Neural crest cell (in vitro differentiated cells): Measurements from ENCODE around the gene UPF1. TPM values are rescaled to one million over a fixed set of nuclear protein-coding genes. Genes with fewer than 3 reads are reported as not detected.

Experiments
- DNase-seq: peaks from one replicate; pipeline ENCODE4 v3.0.0; 2021; ENCODE audit warnings: low read depth, mixed read lengths, low spot score
- H3K27ac Mint-ChIP-seq: one replicate; pipeline ENCODE4 v1.8.0; 2021; ENCODE audit warnings: mild to moderate bottlenecking, mixed read lengths; ENCODE audit not compliant: unreplicated experiment
- H3K27me3 Mint-ChIP-seq: 2 replicates; pipeline ENCODE4 v1.8.0; 2021; ENCODE audit warnings: low read depth, mild to moderate bottlenecking, mixed read lengths
- H3K36me3 Mint-ChIP-seq: 2 replicates; pipeline ENCODE4 v1.8.0; 2021; ENCODE audit warnings: low read depth, mild to moderate bottlenecking, mixed read lengths
- H3K4me1 Mint-ChIP-seq: 2 replicates; pipeline ENCODE4 v1.8.0; 2021; ENCODE audit warnings: mixed read lengths
- H3K4me3 Mint-ChIP-seq: one replicate; pipeline ENCODE4 v1.8.0; 2021; ENCODE audit warnings: mild to moderate bottlenecking, mixed read lengths
- H3K9me3 Mint-ChIP-seq: 2 replicates; pipeline ENCODE4 v1.8.0; 2021; ENCODE audit warnings: mixed read lengths
- total RNA-seq: library from RNA; stranded (reverse); gene quantifications from 2 replicates; pipeline ENCODE4 v1.2.1, GENCODE V29; 2021
- TF ChIP-seq, protein P1 (sequence below): fragments of 200-600 bp; sonication (generic); conservative IDR thresholded peaks from 2 replicates; pipeline ENCODE4 v1.5.0; 2021; ENCODE audit warnings: antibody characterized with exemption, mild to moderate bottlenecking

Gene UPF1
- total RNA-seq, 1 donor from 2014 or later = 76.5 TPM

- no peak overlapping the region for H3K4me3 Mint-ChIP-seq
- DNase-seq = no peak
- H3K9me3 Mint-ChIP-seq = no peaks in the 10 kb centered on the region
- no peak overlapping the region for H3K27ac Mint-ChIP-seq
- peaks cover 4% of the 10 kb centered on the region for H3K36me3 Mint-ChIP-seq
- H3K27me3 Mint-ChIP-seq = no peaks in the 10 kb centered on the region
- peaks cover 5% of the 10 kb centered on the region for H3K4me1 Mint-ChIP-seq
- TF ChIP-seq, protein P1, sequence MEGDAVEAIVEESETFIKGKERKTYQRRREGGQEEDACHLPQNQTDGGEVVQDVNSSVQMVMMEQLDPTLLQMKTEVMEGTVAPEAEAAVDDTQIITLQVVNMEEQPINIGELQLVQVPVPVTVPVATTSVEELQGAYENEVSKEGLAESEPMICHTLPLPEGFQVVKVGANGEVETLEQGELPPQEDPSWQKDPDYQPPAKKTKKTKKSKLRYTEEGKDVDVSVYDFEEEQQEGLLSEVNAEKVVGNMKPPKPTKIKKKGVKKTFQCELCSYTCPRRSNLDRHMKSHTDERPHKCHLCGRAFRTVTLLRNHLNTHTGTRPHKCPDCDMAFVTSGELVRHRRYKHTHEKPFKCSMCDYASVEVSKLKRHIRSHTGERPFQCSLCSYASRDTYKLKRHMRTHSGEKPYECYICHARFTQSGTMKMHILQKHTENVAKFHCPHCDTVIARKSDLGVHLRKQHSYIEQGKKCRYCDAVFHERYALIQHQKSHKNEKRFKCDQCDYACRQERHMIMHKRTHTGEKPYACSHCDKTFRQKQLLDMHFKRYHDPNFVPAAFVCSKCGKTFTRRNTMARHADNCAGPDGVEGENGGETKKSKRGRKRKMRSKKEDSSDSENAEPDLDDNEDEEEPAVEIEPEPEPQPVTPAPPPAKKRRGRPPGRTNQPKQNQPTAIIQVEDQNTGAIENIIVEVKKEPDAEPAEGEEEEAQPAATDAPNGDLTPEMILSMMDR = no peak
These were observed 36.7 kb downstream of the UPF1 start for GRCh38 chr19:18868380-18869022.

GRCh38 chr19:18869023-18869618, 37.4 kb downstream of the UPF1 start:
- Mint-ChIP-seq H3K27ac (no peak overlapping the region), H3K4me1 (peaks cover 5% of the 10 kb centered on the region), H3K4me3 (no peak overlapping the region), H3K36me3 (peaks cover 8% of the 10 kb centered on the region), H3K27me3 (no peaks in the 10 kb centered on the region), H3K9me3 (no peaks in the 10 kb centered on the region)
- DNase-seq = no peak
- TF ChIP-seq, protein P1 = no peak

DNA sequence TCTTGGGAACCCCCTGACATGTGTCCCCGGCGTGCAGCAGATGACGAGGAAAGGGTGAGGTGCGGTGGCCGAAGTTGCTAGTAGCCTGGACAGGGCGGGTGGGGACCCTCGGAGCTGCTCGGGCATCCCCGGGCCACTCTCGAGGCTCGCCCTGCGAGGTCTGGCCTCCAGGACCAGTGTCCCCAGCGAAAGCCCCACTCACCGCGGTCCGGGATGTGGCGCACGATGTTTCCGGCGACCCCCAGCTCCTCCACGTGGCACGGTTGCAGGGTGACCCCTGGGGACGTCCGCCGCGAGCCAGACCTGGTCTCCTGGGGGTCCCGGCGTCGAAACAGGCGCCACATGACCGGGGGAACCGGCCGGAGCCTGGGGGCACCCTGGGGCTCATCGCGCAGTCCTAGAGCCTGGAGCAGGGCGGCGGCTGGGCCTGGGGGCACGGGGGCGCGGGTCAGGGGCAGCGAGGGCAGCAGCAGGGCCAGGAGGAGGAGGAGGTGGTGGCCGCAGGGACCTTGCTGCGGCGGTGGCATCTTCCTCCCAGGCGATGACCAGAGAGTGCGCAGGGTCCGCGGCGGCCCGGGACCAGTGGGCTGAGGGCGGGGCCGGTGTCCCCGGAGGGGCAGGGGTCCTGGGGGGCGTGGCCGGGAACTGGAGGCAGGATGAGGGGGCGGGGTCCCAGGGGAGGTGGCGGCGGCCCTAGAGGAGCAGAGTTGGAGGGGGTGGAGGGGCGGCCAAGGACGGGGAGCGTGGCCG, 38.2 kb downstream of the UPF1 start:
- H3K27ac Mint-ChIP-seq = no peak overlapping the region
- H3K27me3 Mint-ChIP-seq = no peaks in the 10 kb centered on the region
- H3K9me3 Mint-ChIP-seq = no peaks in the 10 kb centered on the region
- TF ChIP-seq, protein P1 = no peak
- H3K4me3 Mint-ChIP-seq = no peak overlapping the region
- H3K4me1 Mint-ChIP-seq = peaks cover 5% of the 10 kb centered on the region
- DNase-seq = no peak
- H3K36me3 Mint-ChIP-seq = peaks cover 16% of the 10 kb centered on the region

- no peak for DNase-seq
- Mint-ChIP-seq H3K4me3 (peak overlapping the region; percentile 69), H3K4me1 (peaks cover 5% of the 10 kb centered on the region), H3K27ac (no peak overlapping the region), H3K36me3 (peaks cover 20% of the 10 kb centered on the region), H3K27me3 (no peaks in the 10 kb centered on the region), H3K9me3 (peaks cover 2% of the 10 kb centered on the region)
- TF ChIP-seq, protein P1 = no peak
These were observed 38.9 kb downstream of the UPF1 start for GRCh38 chr19:18870531-18871172.

DNA sequence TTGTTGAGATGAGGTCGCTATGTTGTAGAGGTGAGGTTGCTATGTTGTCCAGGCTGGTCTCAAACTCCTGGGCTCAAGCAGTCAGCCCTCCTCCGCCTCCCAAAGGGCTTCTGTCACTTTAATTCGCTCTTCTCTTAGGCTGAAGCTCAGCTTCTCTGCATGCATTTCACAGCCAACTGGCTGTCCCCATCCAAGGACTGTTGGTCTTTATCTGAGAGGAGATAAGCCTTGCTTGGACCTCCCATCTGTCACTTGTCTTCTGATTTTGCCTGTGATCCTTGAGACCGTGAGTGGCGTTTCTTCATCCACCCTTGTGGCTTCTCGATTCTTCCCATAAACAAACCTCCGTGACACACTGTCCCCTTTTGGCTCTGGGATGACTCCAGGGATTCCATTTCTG, 39.8 kb downstream of the UPF1 start:
- no peak for DNase-seq
- Mint-ChIP-seq H3K36me3 (peaks cover 27% of the 10 kb centered on the region), H3K27ac (no peak overlapping the region), H3K4me1 (peaks cover 5% of the 10 kb centered on the region), H3K27me3 (no peaks in the 10 kb centered on the region), H3K4me3 (peak overlapping the region; percentile 69), H3K9me3 (peaks cover 2% of the 10 kb centered on the region)
- TF ChIP-seq, protein P1 = no peak
